IMR-90 (cell line): ENCODE measurements around the gene PPP1R14B. TPM values are rescaled to one million over a fixed set of nuclear protein-coding genes. Genes with fewer than 3 reads are reported as not detected.

Experiments
- ATAC-seq: fragments of 200-7000 bp; cut with Tn5 transposase; 2 replicates; pipeline ENCODE4 v1.9.1; 2020; ENCODE audit warnings: low read depth, mild to moderate bottlenecking, moderate library complexity
- BruUV-seq: library from RNA; stranded (reverse); fragments of 400-500 nt; replicated peaks from 2 replicates; lab custom pipeline; 2021; lab: Mats Ljungman, UMichigan
- CTCF ChIA-PET: fragments of 300-600 bp; formaldehyde crosslinking; extraction: SDS; loops from one replicate; lab custom pipeline; 2021; ENCODE audit warnings: antibody characterized with exemption; lab: Yijun Ruan, JAX
- POLR2A ChIA-PET: fragments of 300-600 bp; sonication (Branson Sonifier 250); formaldehyde crosslinking; loops from one replicate; lab custom pipeline; 2022; ENCODE audit warnings: antibody characterized with exemption; ENCODE audit not compliant: unreplicated experiment; lab: Charles Lee
- DNase-seq: peaks from one replicate; pipeline ENCODE4 v3.0.0; 2013
- H2AFZ ChIP-seq: replicated peaks from 2 replicates; pipeline ENCODE3; 2013; ENCODE audit warnings: low read length, mild to moderate bottlenecking; ENCODE audit not compliant: poor library complexity
- H2AK5ac ChIP-seq: 2 replicates; pipeline ENCODE4 v1.6.1; 2013; ENCODE audit warnings: low read depth, low read length, inconsistent platforms
- H2AK9ac ChIP-seq: replicated peaks from 2 replicates; pipeline ENCODE3; 2013; ENCODE audit warnings: mild to moderate bottlenecking, low read depth, low read length, moderate library complexity; ENCODE audit not compliant: poor library complexity
- H2BK120ac ChIP-seq: 2 replicates; pipeline ENCODE4 v1.6.1; 2013; ENCODE audit warnings: low read depth, low read length, inconsistent platforms
- H2BK15ac ChIP-seq: 3 replicates; pipeline ENCODE4 v1.6.1; 2013; ENCODE audit warnings: low read depth, low read length, inconsistent platforms
- H2BK20ac ChIP-seq: 2 replicates; pipeline ENCODE4 v1.6.1; 2013; ENCODE audit warnings: low read depth, mild to moderate bottlenecking, inconsistent platforms, low read length, moderate library complexity
- H2BK5ac ChIP-seq: 2 replicates; pipeline ENCODE4 v1.6.1; 2013; ENCODE audit warnings: mild to moderate bottlenecking, low read depth, low read length, inconsistent platforms; ENCODE audit not compliant: poor library complexity, severe bottlenecking
- H3K14ac ChIP-seq: replicated peaks from 2 replicates; pipeline ENCODE4 v1.6.1; 2013; ENCODE audit warnings: low read depth, low read length, inconsistent platforms
- H3K18ac ChIP-seq: 2 replicates; pipeline ENCODE4 v1.6.1; 2013; ENCODE audit warnings: low read depth, low read length, control low read depth
- H3K23ac ChIP-seq: 2 replicates; pipeline ENCODE4 v1.6.1; 2013; ENCODE audit warnings: low read depth, low read length, inconsistent platforms
- H3K27ac ChIP-seq: 2 replicates; pipeline ENCODE4 v1.5.1; 2013; ENCODE audit warnings: mild to moderate bottlenecking, control low read depth, low read length; ENCODE audit not compliant: insufficient read depth
- H3K27me3 ChIP-seq: 2 replicates; pipeline ENCODE4 v1.6.1; 2013; ENCODE audit warnings: low read length; ENCODE audit not compliant: control insufficient read depth, insufficient read depth
- H3K36me3 ChIP-seq: 2 replicates; pipeline ENCODE4 v1.6.1; 2013; ENCODE audit warnings: low read length, mixed read lengths; ENCODE audit not compliant: control insufficient read depth, insufficient read depth
- H3K4ac ChIP-seq: 2 replicates; pipeline ENCODE4 v1.6.1; 2013; ENCODE audit warnings: low read depth, low read length, inconsistent platforms
- H3K4me1 ChIP-seq: 2 replicates; pipeline ENCODE4 v1.6.1; 2013; ENCODE audit warnings: low read length, mixed read lengths; ENCODE audit not compliant: control insufficient read depth, insufficient read depth
- H3K4me2 ChIP-seq: 2 replicates; pipeline ENCODE4 v1.6.1; 2013; ENCODE audit warnings: low read depth, mild to moderate bottlenecking, control low read depth, low read length, moderate library complexity
- H3K4me3 ChIP-seq: 2 replicates; pipeline ENCODE4 v1.5.1; 2013; ENCODE audit warnings: low read depth, mild to moderate bottlenecking, control low read depth, low read length, moderate library complexity; ENCODE audit not compliant: insufficient read depth
- H3K56ac ChIP-seq: 2 replicates; pipeline ENCODE4 v1.6.1; 2013; ENCODE audit warnings: low read length, inconsistent platforms; ENCODE audit not compliant: insufficient read depth; ENCODE audit errors: extremely low read depth
- H3K79me1 ChIP-seq, 2 experiments: 2 replicates each; pipeline ENCODE4 v1.6.1; 2013; ENCODE audit warnings: low read length in 2 of 2, inconsistent platforms in 1 of 2, low read depth in 1 of 2
- H3K9ac ChIP-seq: 2 replicates; pipeline ENCODE4 v1.6.1; 2013; ENCODE audit warnings: low read depth, low read length, control low read depth
- H3K9me1 ChIP-seq: 2 replicates; pipeline ENCODE4 v1.6.1; 2013; ENCODE audit warnings: low read length, inconsistent platforms; ENCODE audit not compliant: insufficient read depth
- H3K9me3 ChIP-seq: 2 replicates; pipeline ENCODE4 v1.6.1; 2013; ENCODE audit warnings: low read length; ENCODE audit not compliant: control insufficient read depth, insufficient read depth
- H4K20me1 ChIP-seq: 2 replicates; pipeline ENCODE4 v1.6.1; 2013; ENCODE audit warnings: low read length, inconsistent platforms; ENCODE audit not compliant: insufficient read depth
- H4K5ac ChIP-seq: 2 replicates; pipeline ENCODE4 v1.6.1; 2013; ENCODE audit warnings: mild to moderate bottlenecking, low read depth, low read length, control low read depth
- H4K8ac ChIP-seq, 2 experiments: 2 replicates each; pipeline ENCODE4 v1.6.1; 2013; ENCODE audit warnings: low read depth in 2 of 2, low read length in 2 of 2, control low read depth in 1 of 2, inconsistent platforms in 1 of 2
- H4K91ac ChIP-seq: 2 replicates; pipeline ENCODE4 v1.6.1; 2013; ENCODE audit warnings: low read depth, low read length, inconsistent platforms; ENCODE audit not compliant: insufficient read depth
- BHLHE40 ChIP-seq: fragments of 150-350 bp; IDR thresholded peaks from 2 replicates; pipeline ENCODE4 v1.6.1; 2016; ENCODE audit warnings: mild to moderate bottlenecking, low read depth, low read length
- CEBPB ChIP-seq: IDR thresholded peaks from 2 replicates; pipeline ENCODE4 v1.6.1; 2012; ENCODE audit warnings: low read depth, low read length, improper control_type of control experiment
- MXI1 ChIP-seq: IDR thresholded peaks from 2 replicates; pipeline ENCODE4 v1.6.1; 2012; ENCODE audit warnings: low read depth, mild to moderate bottlenecking, low read length, moderate library complexity, borderline replicate concordance
- SMC3 ChIP-seq: fragments of 150-350 bp; IDR thresholded peaks from 2 replicates; pipeline ENCODE4 v1.6.1; 2016; ENCODE audit warnings: low read depth, mild to moderate bottlenecking, antibody characterized with exemption, low read length, moderate library complexity
- WGBS, 2 experiments: methylation state at CpG; one replicate each; pipeline versions ENCODE4 v1.1.5 to v1.1.7; 2013; ENCODE audit warnings: missing lambda C conversion rate in 2 of 2; ENCODE audit not compliant: insufficient read length in 1 of 2; ENCODE audit errors: extremely low coverage in 2 of 2; 5-methylcytosine and 5-hydroxymethylcytosine counted together
- dilution Hi-C: fragments of 300-500 bp; cut with HindIII; formaldehyde crosslinking; loops from one replicate; pipeline ENCODE4 v1.14.3; 2018; ENCODE audit warnings: low sequenced_read_pairs; ENCODE audit not compliant: unreplicated experiment
- in situ Hi-C: fragments of 300-500 bp; cut with MboI; formaldehyde crosslinking; loops from 3 replicates; pipeline ENCODE4 v1.14.3; 2019; ENCODE audit warnings: low sequenced_read_pairs, inconsistent platforms, mixed read lengths
- intact Hi-C: fragments of 100-400 bp; cut with micrococcal nuclease; formaldehyde crosslinking; loops from 2 replicates; pipeline ENCODE4 v1.10.0; 2022
- polyA plus RNA-seq, 3 experiments: library from polyadenylated mRNA; depleted of rRNA; stranded (reverse); fragments of >200 nt; gene quantifications; 2 replicates each; pipeline ENCODE4 v1.2.3, GENCODE V29; 2012; ENCODE audit warnings: low replicate concordance in 1 of 3
- total RNA-seq: library from RNA; depleted of rRNA; stranded (reverse); fragments of >200 nt; gene quantifications from 2 replicates; pipeline ENCODE4 v1.2.3, GENCODE V29; 2012
- TF ChIP-seq, protein P1 (sequence below): conservative IDR thresholded peaks from 2 replicates; pipeline ENCODE4 v1.5.1; 2012; ENCODE audit warnings: mild to moderate bottlenecking, low read depth, low read length, improper control_type of control experiment
- TF ChIP-seq, protein P2 (sequence below): fragments of 150-350 bp; IDR thresholded peaks from 2 replicates; pipeline ENCODE4 v1.6.1; 2016; ENCODE audit warnings: low read depth, mild to moderate bottlenecking, low read length, moderate library complexity, borderline replicate concordance

PPP1R14B gene
- total and polyA plus RNA-seq, 2 of the 4 experiments (the other 2 are of a cell fraction): 176 to 257 TPM

DNA sequence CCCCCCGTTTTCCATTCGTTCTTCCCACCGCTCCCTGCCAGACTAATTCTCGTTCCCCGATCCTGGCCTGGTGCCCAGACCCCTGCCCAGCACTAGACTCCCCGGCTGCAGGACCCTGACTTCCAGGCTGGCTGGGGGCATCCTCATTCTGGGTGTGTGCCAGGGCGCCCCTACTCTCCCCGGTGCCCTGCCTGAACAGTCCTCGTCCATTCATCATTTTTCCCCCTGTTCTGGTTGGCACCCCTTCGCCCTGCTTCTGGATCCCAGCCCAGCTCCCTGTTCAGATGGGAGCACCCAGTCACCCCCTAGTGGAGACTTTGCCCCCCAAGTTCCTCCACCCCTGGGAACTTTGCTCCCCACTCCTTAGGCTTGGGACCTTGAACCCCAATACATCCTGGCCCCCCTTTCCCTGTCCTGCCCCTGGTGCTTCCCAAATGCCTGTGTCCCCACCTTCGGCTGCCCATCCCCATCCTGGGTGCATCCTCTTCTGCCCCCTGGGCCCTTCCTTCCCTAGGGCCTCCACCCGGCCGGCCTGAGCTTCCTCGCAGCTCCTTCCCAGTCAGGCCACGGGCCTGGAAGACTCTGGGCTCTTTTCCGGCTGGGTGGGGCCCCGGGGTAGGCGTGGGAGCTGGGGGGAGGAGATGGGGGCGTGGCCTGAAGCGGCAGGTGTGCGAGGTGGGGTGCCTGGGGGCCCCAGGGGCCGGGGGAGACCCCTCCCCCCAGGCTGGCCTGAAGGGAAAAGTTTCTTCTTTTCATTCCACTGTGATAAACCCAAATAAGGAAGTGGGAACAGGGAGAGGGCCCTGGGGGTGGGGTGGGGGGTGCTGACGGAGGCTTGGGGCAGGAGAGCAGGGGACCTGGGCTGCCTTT is 5.5 kb upstream of the PPP1R14B start:
- H3K36me3 ChIP-seq: peaks cover 17% of the 10 kb centered on the region
- H2AK5ac ChIP-seq: peak overlapping the region; percentile 89
- H3K9ac ChIP-seq: peak overlapping the region; percentile 97
- peak overlapping the region; percentile 96 for H3K4ac ChIP-seq
- H2BK120ac ChIP-seq: no peak overlapping the region
- peak overlapping the region; percentile 92 for H4K5ac ChIP-seq
- no peak for DNase-seq
- POLR2A ChIA-PET: interaction anchor here (0.7 kb wide), 1 partner anchor 12 kb away, joined by 3 read pairs; no protein-coding TSS in a partner anchor
- peak overlapping the region; percentile 97 for H3K14ac ChIP-seq
- in situ Hi-C loops (no loop called here), dilution Hi-C loops (no loop called here), intact Hi-C loops (loop anchor here (1.0 kb wide), 1 partner anchor 33 kb away; the partner anchor contains the start of gene GPR137)
- no peaks in the 10 kb centered on the region for H3K9me3 ChIP-seq
- peak overlapping the region; percentile 100 for H3K4me2 ChIP-seq
- peak overlapping the region; percentile 91 for H4K91ac ChIP-seq
- H4K8ac ChIP-seq: peak overlapping the region; percentile 33 to 59; a peak in 3 of 4 replicates
- no peaks in the 10 kb centered on the region for H3K27me3 ChIP-seq
- CTCF ChIA-PET: interaction anchor here (0.7 to 1.7 kb wide), 6 partner anchors 8 to 552 kb away, joined by 3 to 6 read pairs (median 4); no protein-coding TSS in a partner anchor
- H4K20me1 ChIP-seq: peaks cover 5% of the 10 kb centered on the region; the same call in 1 of the 2 replicates
- H3K4me1 ChIP-seq: peaks cover 10% of the 10 kb centered on the region
- peak overlapping the region; percentile 68 for H3K18ac ChIP-seq
- no peak overlapping the region for H2BK20ac ChIP-seq
- TF ChIP-seq, protein P1, sequence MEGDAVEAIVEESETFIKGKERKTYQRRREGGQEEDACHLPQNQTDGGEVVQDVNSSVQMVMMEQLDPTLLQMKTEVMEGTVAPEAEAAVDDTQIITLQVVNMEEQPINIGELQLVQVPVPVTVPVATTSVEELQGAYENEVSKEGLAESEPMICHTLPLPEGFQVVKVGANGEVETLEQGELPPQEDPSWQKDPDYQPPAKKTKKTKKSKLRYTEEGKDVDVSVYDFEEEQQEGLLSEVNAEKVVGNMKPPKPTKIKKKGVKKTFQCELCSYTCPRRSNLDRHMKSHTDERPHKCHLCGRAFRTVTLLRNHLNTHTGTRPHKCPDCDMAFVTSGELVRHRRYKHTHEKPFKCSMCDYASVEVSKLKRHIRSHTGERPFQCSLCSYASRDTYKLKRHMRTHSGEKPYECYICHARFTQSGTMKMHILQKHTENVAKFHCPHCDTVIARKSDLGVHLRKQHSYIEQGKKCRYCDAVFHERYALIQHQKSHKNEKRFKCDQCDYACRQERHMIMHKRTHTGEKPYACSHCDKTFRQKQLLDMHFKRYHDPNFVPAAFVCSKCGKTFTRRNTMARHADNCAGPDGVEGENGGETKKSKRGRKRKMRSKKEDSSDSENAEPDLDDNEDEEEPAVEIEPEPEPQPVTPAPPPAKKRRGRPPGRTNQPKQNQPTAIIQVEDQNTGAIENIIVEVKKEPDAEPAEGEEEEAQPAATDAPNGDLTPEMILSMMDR: peak; percentile 35; the same call in 1 of the 2 replicates
- no peak for TF ChIP-seq BHLHE40
- TF ChIP-seq, protein P2, sequence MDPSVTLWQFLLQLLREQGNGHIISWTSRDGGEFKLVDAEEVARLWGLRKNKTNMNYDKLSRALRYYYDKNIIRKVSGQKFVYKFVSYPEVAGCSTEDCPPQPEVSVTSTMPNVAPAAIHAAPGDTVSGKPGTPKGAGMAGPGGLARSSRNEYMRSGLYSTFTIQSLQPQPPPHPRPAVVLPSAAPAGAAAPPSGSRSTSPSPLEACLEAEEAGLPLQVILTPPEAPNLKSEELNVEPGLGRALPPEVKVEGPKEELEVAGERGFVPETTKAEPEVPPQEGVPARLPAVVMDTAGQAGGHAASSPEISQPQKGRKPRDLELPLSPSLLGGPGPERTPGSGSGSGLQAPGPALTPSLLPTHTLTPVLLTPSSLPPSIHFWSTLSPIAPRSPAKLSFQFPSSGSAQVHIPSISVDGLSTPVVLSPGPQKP: no peak
- TF ChIP-seq SMC3: no peak
- TF ChIP-seq MXI1: no peak
- no peak for TF ChIP-seq CEBPB
- H3K9me1 ChIP-seq: no peaks in the 10 kb centered on the region
- WGBS, 2 experiments: 0% methylated on average over 5 of the region's 23 CpGs; no CpG with 5 or more reads in 1 of the 2 experiments
- peak overlapping the region; percentile 87 for H2AFZ ChIP-seq
- ATAC-seq: peak; percentile 44; the same call in 1 of the 2 replicates
- peaks cover 8 to 54% of the 10 kb centered on the region in 2 experiments for H3K79me1 ChIP-seq
- H3K27ac ChIP-seq: peak overlapping the region; percentile 88
- peak overlapping the region; percentile 94 for H3K23ac ChIP-seq
- no TSS peak for BruUV-seq
- H2AK9ac ChIP-seq: peak overlapping the region; percentile 100
- peak overlapping the region; percentile 98 for H3K4me3 ChIP-seq
- peak overlapping the region; percentile 82; the same call in 1 of the 2 replicates for H3K56ac ChIP-seq
- H2BK5ac ChIP-seq: peak overlapping the region; percentile 77
- H2BK15ac ChIP-seq: no peak overlapping the region
